Esophagus squamous epithelium (tissue), 5 donors: ENCODE data around the gene UBE3C. TPM values are rescaled to one million over a fixed set of nuclear protein-coding genes. Genes with fewer than 3 reads are reported as not detected.

Experiments used
- DNase-seq: peaks from one replicate; lab custom pipeline; 2025; lab: John Stamatoyannopoulos, UW
- H3K27ac ChIP-seq, 4 donors: fragments of 200-600 bp; sonication (generic); one replicate each; pipeline ENCODE4 v1.5.1; 2016 to 2019; ENCODE audit warnings: mild to moderate bottlenecking in 1 of 4
- H3K27me3 ChIP-seq, 4 donors: fragments of 200-600 bp; sonication (generic); 1 replicate in 3 of 4; 2 replicates in 1 of 4; pipeline versions ENCODE4 v1.5.1 to v1.6.0; 2017 to 2021; ENCODE audit warnings: antibody characterized with exemption in 1 of 4
- H3K36me3 ChIP-seq, 3 donors: fragments of 200-600 bp; sonication (generic); one replicate each; pipeline ENCODE4 v1.5.1; 2016 to 2019
- H3K4me1 ChIP-seq, 3 donors: fragments of 200-600 bp; sonication (generic); one replicate each; pipeline ENCODE4 v1.5.1; 2017 to 2019
- H3K4me3 ChIP-seq, 4 donors: fragments of 200-600 bp; sonication (generic); 1 replicate in 3 of 4; 2 replicates in 1 of 4; pipeline ENCODE4 v1.5.1; 2016 to 2019; ENCODE audit warnings: mild to moderate bottlenecking in 2 of 4, moderate library complexity in 1 of 4
- H3K9me3 ChIP-seq, 3 donors: fragments of 200-600 bp; sonication (generic); one replicate each; pipeline ENCODE4 v1.5.1; 2016 to 2019
- POLR2A ChIP-seq, 4 donors: fragments of 450-650 bp; IDR thresholded peaks; one replicate each; pipeline ENCODE4 v1.6.1; 2017; ENCODE audit warnings: antibody characterized with exemption in 4 of 4, mild to moderate bottlenecking in 4 of 4, moderate library complexity in 3 of 4
- WGBS, 2 donors: methylation state at CpG; one replicate each; pipeline ENCODE4 v1.1.5; 2018; 5-methylcytosine and 5-hydroxymethylcytosine counted together
- intact Hi-C: fragments of 100-400 bp; cut with DNase I; formaldehyde crosslinking; loops from one replicate; pipeline ENCODE4 v1.15.0; 2022
- total RNA-seq, 4 donors: library from RNA; depleted of rRNA; stranded (reverse); fragments of >200 nt; gene quantifications; one replicate each; pipeline ENCODE4 v1.1.0, GENCODE V29; 2016
- TF ChIP-seq, protein P1 (sequence below), 6 experiments: fragments of 450-650 bp in 4 of 6; fragments of 200-600 bp in 2 of 6; sonication (generic) in 2 of 6; IDR thresholded peaks; one replicate each; pipeline ENCODE4 v1.5.1; 2016 to 2019; ENCODE audit warnings: antibody characterized with exemption in 6 of 6, mild to moderate bottlenecking in 4 of 6, moderate library complexity in 4 of 6
- donor health status: DM: yes; HTN: yes; CAD: no.

UBE3C gene
- total RNA-seq, 4 donors from 2014 or later: 52.2 to 101 (median 68.3) TPM

- Histone ChIP-seq H3K36me3 (no peaks in the 10 kb centered on the region), H3K27me3 (peaks cover 0 to 29% (median 0%) of the 10 kb centered on the region in 4 donors), H3K4me1 (peaks cover 24 to 68% (median 27%) of the 10 kb centered on the region in 3 donors), H3K27ac (peak overlapping the region; percentile 50 to 84 (median 77)), H3K9me3 (no peaks in the 10 kb centered on the region), H3K4me3 (peak overlapping the region; percentile 46 to 71 (median 57))
- DNase-seq: no peak
- WGBS, 2 donors: 60% methylated on average over 1 of the region's 39 CpGs; no CpG with 5 or more reads in 1 of the 2 donors
- no peak for TF ChIP-seq POLR2A (IDR thresholded peaks at IDR 0.05)
- TF ChIP-seq, protein P1, sequence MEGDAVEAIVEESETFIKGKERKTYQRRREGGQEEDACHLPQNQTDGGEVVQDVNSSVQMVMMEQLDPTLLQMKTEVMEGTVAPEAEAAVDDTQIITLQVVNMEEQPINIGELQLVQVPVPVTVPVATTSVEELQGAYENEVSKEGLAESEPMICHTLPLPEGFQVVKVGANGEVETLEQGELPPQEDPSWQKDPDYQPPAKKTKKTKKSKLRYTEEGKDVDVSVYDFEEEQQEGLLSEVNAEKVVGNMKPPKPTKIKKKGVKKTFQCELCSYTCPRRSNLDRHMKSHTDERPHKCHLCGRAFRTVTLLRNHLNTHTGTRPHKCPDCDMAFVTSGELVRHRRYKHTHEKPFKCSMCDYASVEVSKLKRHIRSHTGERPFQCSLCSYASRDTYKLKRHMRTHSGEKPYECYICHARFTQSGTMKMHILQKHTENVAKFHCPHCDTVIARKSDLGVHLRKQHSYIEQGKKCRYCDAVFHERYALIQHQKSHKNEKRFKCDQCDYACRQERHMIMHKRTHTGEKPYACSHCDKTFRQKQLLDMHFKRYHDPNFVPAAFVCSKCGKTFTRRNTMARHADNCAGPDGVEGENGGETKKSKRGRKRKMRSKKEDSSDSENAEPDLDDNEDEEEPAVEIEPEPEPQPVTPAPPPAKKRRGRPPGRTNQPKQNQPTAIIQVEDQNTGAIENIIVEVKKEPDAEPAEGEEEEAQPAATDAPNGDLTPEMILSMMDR (IDR thresholded peaks at IDR 0.05): no peak
- intact Hi-C loops: loop anchor here (10.0 kb wide), 1 partner anchor 135 kb away; no protein-coding TSS in a partner anchor
Observed at GRCh38 chr7:157279741-157280215, 141.1 kb downstream of the UBE3C start.

DNA sequence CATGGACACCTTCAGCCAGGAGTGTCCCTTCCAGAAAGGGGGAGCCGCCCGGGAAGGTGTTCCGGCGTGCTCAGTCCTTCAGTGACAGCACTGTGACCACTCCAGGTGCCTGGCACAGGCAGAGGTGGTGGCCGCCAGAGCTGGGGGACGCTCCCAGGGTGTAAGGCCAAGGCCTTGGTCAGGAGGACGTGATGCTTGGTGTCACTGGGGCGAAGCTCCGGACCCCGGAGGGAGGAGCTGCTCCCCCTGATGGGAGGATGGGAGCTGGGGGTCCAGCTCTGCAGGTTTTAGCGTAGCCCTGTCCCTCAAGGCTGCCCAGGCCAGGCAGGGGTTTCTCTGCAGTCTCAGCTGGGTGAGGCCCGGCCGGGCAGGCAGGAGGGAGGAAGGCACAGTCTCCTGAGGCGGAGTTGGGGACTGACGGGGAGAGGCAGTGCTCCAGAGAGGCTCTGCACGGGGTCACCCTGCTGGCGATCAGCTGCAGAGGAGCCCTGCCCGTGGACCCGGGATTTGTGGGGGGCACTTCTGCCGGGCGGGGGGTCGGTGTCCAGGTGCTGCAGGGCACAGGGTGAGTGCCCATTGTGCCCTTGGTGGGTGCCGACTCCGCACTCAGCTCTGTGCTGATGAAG is 141.6 kb downstream of the UBE3C start:
- TF ChIP-seq, protein P1 (IDR thresholded peaks at IDR 0.05): no peak
- TF ChIP-seq POLR2A (IDR thresholded peaks at IDR 0.05): no peak
- peak overlapping the region; percentile 50 to 84 (median 77) for H3K27ac ChIP-seq
- H3K4me3 ChIP-seq: peak overlapping the region; percentile 46 to 71 (median 57)
- no peaks in the 10 kb centered on the region for H3K9me3 ChIP-seq
- 80 to 90% methylated on average over 1 to 2 of the region's 24 CpGs for WGBS, 2 donors
- peaks cover 24 to 72% (median 27%) of the 10 kb centered on the region in 3 donors for H3K4me1 ChIP-seq
- peaks cover 0 to 29% (median 0%) of the 10 kb centered on the region in 4 donors for H3K27me3 ChIP-seq
- intact Hi-C loops: no loop called here
- H3K36me3 ChIP-seq: no peaks in the 10 kb centered on the region
- no peak for DNase-seq

- no peak for DNase-seq
- Histone ChIP-seq H3K27me3 (peaks cover 0 to 29% (median 0%) of the 10 kb centered on the region in 4 donors), H3K4me1 (peaks cover 24 to 79% (median 27%) of the 10 kb centered on the region in 3 donors), H3K36me3 (no peaks in the 10 kb centered on the region), H3K27ac (peak overlapping the region; percentile 58 to 84 (median 77)), H3K9me3 (no peaks in the 10 kb centered on the region), H3K4me3 (peak overlapping the region in 1 of 4 donors; percentile 68)
- TF ChIP-seq POLR2A (IDR thresholded peaks at IDR 0.05): no peak
- TF ChIP-seq, protein P1 (IDR thresholded peaks at IDR 0.05): no peak
- WGBS, 2 donors: 64 to 78% methylated on average over 12 to 19 of the region's 24 CpGs
- intact Hi-C loops: no loop called here
Observed at GRCh38 chr7:157281221-157281998, 142.7 kb downstream of the UBE3C start.

DNA sequence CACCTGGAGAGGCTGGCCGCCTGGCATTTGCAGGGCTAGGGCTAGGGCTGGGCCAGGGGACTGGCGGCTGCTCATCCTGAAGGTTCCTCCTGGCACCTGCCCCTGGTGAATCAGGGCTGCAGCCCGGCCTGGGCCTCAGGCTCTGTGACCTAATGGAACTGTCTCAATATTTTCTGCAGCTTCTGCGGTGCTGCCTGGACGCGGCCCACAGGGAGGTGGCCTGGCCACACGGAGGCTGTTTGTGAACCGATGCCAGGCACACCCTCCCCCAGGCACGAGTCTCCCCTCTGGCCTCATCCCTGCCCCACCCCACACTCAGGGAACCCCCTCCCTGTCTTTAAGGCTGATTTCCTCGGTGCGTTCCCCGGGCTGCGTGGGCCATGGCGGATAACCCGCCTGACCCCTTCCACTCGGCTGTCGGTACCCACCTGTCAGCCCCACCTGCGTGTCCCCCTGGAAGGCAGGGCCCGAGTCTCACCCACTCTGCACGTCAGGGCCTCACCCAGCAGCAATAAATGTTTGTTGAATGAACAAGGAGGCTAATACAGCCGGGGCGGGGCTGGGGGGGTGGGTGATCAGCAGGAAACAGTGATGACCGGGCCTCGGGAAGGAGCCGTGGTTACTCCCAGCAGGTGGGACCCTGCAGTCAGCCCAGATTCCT is 143.5 kb downstream of the UBE3C start:
- Histone ChIP-seq H3K4me1 (peaks cover 21 to 79% (median 27%) of the 10 kb centered on the region in 3 donors), H3K4me3 (no peak overlapping the region), H3K27me3 (peaks cover 0 to 29% (median 0%) of the 10 kb centered on the region in 4 donors), H3K36me3 (no peaks in the 10 kb centered on the region), H3K9me3 (no peaks in the 10 kb centered on the region), H3K27ac (peak overlapping the region; percentile 58 to 84 (median 77))
- 28 to 34% methylated on average over 5 to 8 of the region's 25 CpGs for WGBS, 2 donors
- TF ChIP-seq POLR2A (IDR thresholded peaks at IDR 0.05): no peak
- TF ChIP-seq, protein P1 (IDR thresholded peaks at IDR 0.05): no peak
- intact Hi-C loops: no loop called here
- DNase-seq: no peak
